CMK (cell line): ENCODE measurements around the gene SIDT2.
A peak's percentile ranks its signal among the peaks of the same experiment; 100 is the strongest.
"Not testable (repeated sequence)": the region's sequence is repeated elsewhere in the genome, so short reads cannot be mapped to it uniquely, and the experiment has no call there.

Experiments
- DNase-seq: peaks from one replicate; pipeline ENCODE4 v3.0.0-alpha.2; 2010; ENCODE audit warnings: low read depth

SIDT2 gene

GRCh38 chr11:117172724-117173421 is 5.7 kb upstream of the SIDT2 start:
- peak; percentile 39 for DNase-seq

GRCh38 chr11:117175104-117175503 is 3.4 kb upstream of the SIDT2 start:
- DNase-seq = no peak

DNA sequence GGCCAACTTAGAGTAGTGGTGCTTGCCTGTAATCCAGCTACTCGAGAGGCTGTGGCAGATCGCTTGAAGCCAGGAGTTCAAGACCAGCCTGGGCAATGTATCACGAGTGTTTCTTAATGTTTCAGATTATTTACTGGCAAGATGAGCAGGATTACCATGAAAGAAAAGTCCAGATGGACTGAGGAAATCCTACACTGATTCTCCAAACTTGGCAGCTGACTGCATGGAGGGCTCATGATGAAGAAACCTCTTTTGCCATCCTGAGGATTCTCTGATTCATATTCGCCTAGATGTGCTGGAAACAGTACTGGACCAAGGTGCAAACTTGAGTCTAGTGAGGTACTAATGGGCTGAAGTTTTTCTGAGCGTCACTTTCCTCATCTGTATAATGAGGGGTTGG is 2.8 kb upstream of the SIDT2 start:
- no peak for DNase-seq

- DNase-seq = no peak
Observed at GRCh38 chr11:117176186-117176585, 2.4 kb upstream of the SIDT2 start.

DNA sequence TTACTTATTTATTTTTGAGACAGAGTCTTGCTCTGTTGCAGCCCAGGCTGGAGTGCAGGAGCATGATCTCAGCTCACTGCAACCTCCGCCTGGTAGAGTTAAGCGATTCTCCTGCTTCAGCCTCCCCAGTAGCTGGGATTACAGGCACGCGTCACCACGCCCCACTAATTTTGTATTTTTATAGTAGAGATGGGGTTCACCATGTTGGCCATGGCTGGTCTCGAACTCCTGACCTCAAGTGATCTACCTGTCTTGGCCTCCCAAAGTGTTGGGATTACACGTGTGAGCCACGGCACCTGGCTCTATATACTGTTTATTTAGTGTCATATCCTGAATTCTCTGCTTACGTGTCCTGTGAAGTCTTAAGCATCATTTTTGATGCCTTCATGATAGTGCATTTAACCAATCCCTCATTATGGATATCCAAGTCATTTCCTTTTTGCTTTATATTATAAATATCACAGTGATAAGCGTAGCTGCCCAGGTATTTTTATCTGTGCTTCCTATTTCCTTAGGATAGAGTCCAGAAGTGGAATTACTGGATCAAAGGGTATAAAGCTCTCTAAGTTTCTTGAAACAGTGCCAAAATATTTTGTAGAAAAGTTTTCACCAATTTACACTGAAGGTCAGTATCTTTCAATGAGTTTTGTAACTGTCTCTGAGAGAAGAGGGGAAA is 871 bp upstream of the SIDT2 start:
- DNase-seq = no peak

DNA sequence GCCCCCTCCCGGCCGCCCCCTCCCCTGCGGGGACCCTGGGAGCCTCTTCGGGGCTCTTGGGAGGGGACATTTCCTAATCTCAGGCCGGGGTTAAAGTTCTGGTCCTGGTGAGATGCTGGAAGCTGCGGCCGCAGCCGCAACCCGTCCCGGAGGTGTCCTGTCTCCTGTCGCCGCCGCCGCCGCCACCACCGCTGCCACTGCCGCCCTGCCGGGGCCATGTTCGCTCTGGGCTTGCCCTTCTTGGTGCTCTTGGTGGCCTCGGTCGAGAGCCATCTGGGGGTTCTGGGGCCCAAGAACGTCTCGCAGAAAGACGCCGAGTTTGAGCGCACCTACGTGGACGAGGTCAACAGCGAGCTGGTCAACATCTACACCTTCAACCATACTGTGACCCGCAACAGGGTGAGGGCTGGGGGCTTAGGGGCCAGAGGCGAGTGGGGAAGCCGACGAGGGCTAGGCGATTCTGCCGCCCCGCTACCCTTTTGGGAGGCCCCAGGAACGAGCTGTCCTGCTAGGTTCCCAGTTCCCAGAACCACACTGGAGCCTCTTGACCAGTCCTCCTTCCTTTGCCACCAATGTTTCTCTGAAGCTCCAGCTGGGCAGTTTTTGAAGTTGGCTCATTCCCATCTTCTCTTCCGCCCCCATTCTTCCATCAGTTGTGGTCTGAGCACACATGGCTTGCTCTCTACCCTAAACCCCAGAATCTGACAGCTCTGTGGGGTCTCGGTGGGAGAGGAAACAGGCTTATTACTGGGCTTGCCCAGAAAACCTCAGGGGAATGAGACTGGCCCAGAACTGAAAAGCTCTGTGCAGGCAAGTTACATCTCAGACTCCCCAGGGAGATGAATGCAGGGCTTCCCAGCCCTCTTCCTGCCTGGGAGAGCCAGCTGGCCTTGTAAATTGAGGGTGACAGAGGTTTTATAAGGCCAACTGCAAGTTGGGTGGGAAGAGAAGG is 781 bp downstream of the SIDT2 start:
- no peak for DNase-seq

GRCh38 chr11:117180020-117180419 is 1.5 kb downstream of the SIDT2 start:
- DNase-seq = no peak

DNA sequence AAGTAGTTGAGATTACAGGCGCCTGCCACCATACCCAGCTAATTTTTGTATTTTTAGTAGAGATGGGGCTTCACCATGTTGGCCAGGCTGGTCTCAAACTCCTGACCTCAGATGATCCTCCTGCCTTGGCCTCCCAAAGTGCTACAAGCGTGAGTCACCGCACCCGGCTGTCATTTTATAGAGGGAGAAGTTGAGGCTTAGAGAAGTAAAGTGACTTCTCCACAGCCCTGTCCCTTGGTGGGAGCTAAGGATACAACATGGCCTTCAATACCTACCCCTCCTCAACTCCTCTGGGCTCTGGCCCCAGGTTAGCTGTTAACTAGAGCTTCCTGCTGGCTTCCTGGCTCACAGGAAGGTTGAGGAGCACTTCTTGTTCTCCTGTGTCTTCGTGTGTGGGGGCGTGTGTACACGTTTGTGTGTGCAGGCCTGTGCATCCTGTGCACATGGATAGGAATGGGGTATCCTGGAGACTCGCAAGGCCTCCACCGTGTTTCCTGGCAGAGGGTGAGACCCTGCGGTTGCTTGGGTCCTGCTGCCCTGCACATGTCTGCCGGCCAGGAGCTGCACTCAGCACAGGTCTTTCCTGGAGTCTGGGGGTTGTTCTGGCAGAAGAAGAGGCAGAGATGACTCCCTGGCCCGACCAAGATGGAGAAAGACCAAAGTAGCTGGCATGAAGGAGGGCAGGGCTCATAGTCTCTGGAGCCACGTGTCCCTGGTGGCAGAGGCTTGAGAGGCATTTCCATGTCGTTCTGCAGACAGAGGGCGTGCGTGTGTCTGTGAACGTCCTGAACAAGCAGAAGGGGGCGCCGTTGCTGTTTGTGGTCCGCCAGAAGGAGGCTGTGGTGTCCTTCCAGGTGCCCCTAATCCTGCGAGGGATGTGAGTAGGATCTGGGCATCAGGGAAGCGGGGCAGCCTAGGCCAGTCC is 2.4 kb downstream of the SIDT2 start:
- DNase-seq = peak; percentile 15

- DNase-seq = no peak
Observed at GRCh38 chr11:117181586-117182550, 3.3 kb downstream of the SIDT2 start.

GRCh38 chr11:117182551-117182935 is 4.0 kb downstream of the SIDT2 start:
- no peak for DNase-seq

GRCh38 chr11:117183178-117183577 is 4.6 kb downstream of the SIDT2 start:
- not testable (repeated sequence) for DNase-seq

DNA sequence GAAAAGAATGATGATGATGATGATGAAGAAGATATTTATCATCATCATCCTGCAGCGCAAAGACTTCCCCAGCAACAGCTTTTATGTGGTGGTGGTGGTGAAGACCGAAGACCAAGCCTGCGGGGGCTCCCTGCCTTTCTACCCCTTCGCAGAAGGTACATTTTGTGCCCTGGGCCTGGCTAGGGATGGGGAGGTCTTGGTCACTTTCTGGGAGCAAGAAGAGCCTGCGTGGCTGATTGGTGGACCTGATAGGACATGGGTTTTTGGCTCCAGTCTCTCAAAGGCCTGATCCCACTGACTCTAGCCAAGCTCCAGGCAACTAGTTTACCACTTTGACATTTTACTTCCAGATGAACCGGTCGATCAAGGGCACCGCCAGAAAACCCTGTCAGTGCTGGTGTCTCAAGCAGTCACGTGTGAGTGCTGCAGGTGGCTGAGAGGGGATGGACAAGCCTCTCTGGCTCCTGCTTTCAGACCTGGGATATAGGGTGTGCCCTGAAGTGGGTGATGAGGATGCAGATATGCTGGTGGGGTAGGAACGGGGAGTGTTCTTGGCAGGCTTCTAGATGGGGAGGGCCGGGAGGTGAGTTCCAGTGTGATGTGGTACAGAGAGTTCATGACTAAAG is 5.3 kb downstream of the SIDT2 start:
- DNase-seq = no peak

- no peak for DNase-seq
Observed at GRCh38 chr11:117185736-117186430, 7.3 kb downstream of the SIDT2 start.

DNA sequence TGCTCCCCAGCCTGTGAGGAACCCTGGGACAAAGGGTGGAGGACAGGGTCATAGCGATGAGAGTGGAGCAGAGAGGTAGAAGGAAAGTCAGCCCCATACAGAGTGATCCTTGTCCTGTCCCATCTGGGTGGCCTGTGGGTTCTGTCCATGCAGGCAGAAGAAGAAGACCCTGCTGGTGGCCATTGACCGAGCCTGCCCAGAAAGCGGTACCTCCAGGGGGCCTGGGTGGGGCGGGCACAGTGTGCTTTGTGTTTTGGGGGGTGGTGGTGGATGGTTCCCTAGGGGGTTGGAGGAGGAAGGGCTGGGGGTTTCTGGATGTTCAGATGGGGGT is 7.9 kb downstream of the SIDT2 start:
- no peak for DNase-seq

- no peak for DNase-seq
Observed at GRCh38 chr11:117187007-117187406, 8.5 kb downstream of the SIDT2 start.

GRCh38 chr11:117187428-117187798 is 8.9 kb downstream of the SIDT2 start:
- no peak for DNase-seq

DNA sequence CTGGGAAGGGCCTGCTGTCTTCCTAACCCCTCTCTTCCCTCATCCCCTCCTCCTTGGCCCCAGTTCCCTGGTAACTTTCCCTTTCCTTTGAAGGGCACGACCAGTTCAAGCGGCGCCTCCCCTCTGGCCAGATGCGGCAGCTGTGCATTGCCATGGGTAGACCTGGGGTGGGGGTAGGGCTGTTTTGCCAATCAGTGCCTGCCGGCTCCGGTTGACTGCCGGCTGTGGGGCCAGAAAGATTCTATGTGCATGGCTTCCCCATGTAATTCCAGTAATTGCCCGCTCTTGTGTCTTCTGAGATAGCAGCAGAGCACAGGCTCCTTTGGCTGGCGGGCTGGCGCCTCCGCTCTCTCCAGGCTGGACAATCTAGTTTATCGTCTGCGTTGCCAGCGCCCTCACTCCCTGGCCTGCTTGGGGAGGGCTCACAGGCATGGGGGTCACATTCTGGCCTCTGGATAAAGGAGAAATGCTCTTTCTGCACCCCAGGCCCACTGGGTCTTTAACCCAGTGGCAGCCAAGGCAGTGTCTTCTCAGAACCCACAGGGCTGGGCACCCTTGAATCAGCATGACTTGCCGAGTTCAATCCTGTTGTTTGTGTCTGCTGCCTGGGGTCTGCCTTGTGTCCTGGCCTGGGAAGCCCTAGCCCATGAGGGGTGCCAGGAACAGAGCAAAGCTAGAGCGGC is 9.4 kb downstream of the SIDT2 start:
- no peak for DNase-seq

DNA sequence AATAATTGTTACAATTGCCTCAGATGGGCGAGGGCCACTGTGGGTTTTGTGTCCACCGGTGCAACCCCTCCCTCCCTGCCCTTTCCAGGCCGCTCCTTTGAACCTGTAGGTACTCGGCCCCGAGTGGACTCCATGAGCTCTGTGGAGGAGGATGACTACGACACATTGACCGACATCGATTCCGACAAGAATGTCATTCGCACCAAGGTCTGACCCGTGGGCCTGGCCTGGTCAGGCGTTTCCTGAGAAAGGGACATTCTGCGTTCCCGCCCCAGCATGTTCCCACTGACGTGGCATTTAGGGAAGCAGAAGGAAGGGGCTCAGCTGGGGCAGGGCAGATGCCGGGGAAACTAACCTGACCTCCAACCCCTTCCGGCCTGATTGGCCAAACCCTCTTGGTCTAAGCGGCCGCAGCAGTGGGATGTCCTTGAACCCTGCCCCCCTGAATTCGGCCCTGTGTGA is 10.1 kb downstream of the SIDT2 start:
- DNase-seq = no peak
